Medulla oblongata (tissue), 1 donor: ENCODE results near the gene VEZT.
A peak's percentile ranks its signal among the peaks of the same experiment; 100 is the strongest.
"Not testable (repeated sequence)": the region's sequence is repeated elsewhere in the genome, so short reads cannot be mapped to it uniquely, and the experiment has no call there.

Experiments
- DNase-seq: peaks from one replicate; pipeline ENCODE4 v3.0.0-alpha.2; 2015; ENCODE audit errors: extremely low spot score

Gene VEZT

GRCh38 chr12:95257541-95257940, 39.9 kb downstream of the VEZT start:
- DNase-seq, result no peak

GRCh38 chr12:95258151-95258550, 40.5 kb downstream of the VEZT start:
- DNase-seq, result no peak

- no peak for DNase-seq
Measured at GRCh38 chr12:95258803-95259202, 41.2 kb downstream of the VEZT start.

GRCh38 chr12:95259368-95259767, 41.8 kb downstream of the VEZT start:
- no peak for DNase-seq

GRCh38 chr12:95261109-95261508, 43.5 kb downstream of the VEZT start:
- no peak for DNase-seq

- no peak for DNase-seq
Measured at GRCh38 chr12:95262808-95263207, 45.2 kb downstream of the VEZT start.

GRCh38 chr12:95265765-95266164, 48.2 kb downstream of the VEZT start:
- no peak for DNase-seq

- DNase-seq, result no peak
Measured at GRCh38 chr12:95266254-95266653, 48.6 kb downstream of the VEZT start.

GRCh38 chr12:95269892-95270291, 52.3 kb downstream of the VEZT start:
- no peak for DNase-seq

GRCh38 chr12:95271465-95271864, 53.9 kb downstream of the VEZT start:
- DNase-seq, result no peak

GRCh38 chr12:95277139-95277538, 59.5 kb downstream of the VEZT start:
- DNase-seq, result peak; percentile 7

- no peak for DNase-seq
Measured at GRCh38 chr12:95279856-95280255, 62.2 kb downstream of the VEZT start.

GRCh38 chr12:95282266-95282665, 64.7 kb downstream of the VEZT start:
- DNase-seq, result no peak

- DNase-seq, result no peak
Measured at GRCh38 chr12:95283371-95283770, 65.8 kb downstream of the VEZT start.

- DNase-seq, result no peak
Measured at GRCh38 chr12:95286713-95287112, 69.1 kb downstream of the VEZT start.

GRCh38 chr12:95291501-95291900, 73.9 kb downstream of the VEZT start:
- DNase-seq, result no peak

GRCh38 chr12:95298916-95299315, 81.3 kb downstream of the VEZT start:
- DNase-seq, result no peak

GRCh38 chr12:95300286-95300685, 82.7 kb downstream of the VEZT start:
- no peak for DNase-seq

- no peak for DNase-seq
Measured at GRCh38 chr12:95303476-95303875, 85.9 kb downstream of the VEZT start.

- no peak for DNase-seq
Measured at GRCh38 chr12:95304673-95305198, 87.1 kb downstream of the VEZT start.

- DNase-seq, result no peak
Measured at GRCh38 chr12:95312656-95313055, 95.0 kb downstream of the VEZT start.

- not testable (repeated sequence) for DNase-seq
Measured at GRCh38 chr12:95314756-95315155, 97.1 kb downstream of the VEZT start.

GRCh38 chr12:95316798-95317197, 99.2 kb downstream of the VEZT start:
- DNase-seq, result no peak

- DNase-seq, result no peak
Measured at GRCh38 chr12:95318071-95318545, 100.5 kb downstream of the VEZT start.
